Esophagus muscularis mucosa (tissue), 3 donors: ENCODE results near the gene RBM12.

Experiments
- CTCF ChIP-seq, 3 experiments: fragments of 200-600 bp in 2 of 3; fragments of 450-650 bp in 1 of 3; sonication (generic) in 2 of 3; IDR thresholded peaks; one replicate each; pipeline ENCODE4 v1.5.1; 2017 to 2019; ENCODE audit warnings: antibody characterized with exemption in 3 of 3, mild to moderate bottlenecking in 2 of 3, moderate library complexity in 1 of 3
- POLR2A ChIP-seq: fragments of 450-650 bp; IDR thresholded peaks from one replicate; pipeline ENCODE4 v1.6.1; 2017; ENCODE audit warnings: antibody characterized with exemption, moderate library complexity, mild to moderate bottlenecking, low read depth
- POLR2AphosphoS5 ChIP-seq, 2 donors: sonication (generic); formaldehyde crosslinking; IDR thresholded peaks; one replicate each; pipeline ENCODE4 v1.6.1; 2017; ENCODE audit warnings: antibody characterized with exemption in 2 of 2

- TF ChIP-seq POLR2A, result peak; percentile 50
- no peak for TF ChIP-seq CTCF (IDR thresholded peaks at IDR 0.05)
- TF ChIP-seq POLR2AphosphoS5 (IDR thresholded peaks at IDR 0.05), result peak; percentile 78 to 87
Measured at GRCh38 chr20:35615667-35616464, 48.8 kb downstream of the RBM12 start, which contains the start of gene SPAG4.
